CD4-positive, alpha-beta T cell treated with Interleukin-2 at 100 ng/mL for 4 hours (primary cell): Measurements from ENCODE around the gene PCLO.
"Not testable (repeated sequence)": the region's sequence is repeated elsewhere in the genome, so short reads cannot be mapped to it uniquely, and the experiment has no call there.

Source experiments
- DNase-seq: peaks from one replicate; pipeline ENCODE4 v3.0.0-alpha.2; 2020; ENCODE audit warnings: low spot score

PCLO gene

GRCh38 chr7:82736633-82737032 lies 426.1 kb downstream of the PCLO start:
- no peak for DNase-seq

DNA sequence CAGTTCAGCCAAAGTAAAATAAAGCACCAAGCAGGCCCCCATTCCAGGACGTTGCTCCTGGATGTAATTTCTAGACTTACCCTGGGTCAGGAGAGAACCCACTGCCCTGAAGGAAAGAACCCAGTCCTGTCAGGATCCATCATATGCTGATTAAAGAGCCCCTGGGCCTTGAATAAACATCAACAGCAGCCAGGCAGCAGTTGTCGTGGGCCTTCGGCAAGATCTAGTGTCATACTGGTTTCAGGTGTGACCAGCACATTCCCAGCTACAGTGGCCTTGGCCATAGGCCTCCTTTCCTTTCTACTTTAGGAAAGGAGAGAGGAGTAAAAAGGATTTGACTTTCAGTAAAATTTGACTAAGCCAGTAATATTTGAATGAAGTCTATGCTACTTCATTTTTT lies 430.0 kb downstream of the PCLO start:
- DNase-seq, result no peak

DNA sequence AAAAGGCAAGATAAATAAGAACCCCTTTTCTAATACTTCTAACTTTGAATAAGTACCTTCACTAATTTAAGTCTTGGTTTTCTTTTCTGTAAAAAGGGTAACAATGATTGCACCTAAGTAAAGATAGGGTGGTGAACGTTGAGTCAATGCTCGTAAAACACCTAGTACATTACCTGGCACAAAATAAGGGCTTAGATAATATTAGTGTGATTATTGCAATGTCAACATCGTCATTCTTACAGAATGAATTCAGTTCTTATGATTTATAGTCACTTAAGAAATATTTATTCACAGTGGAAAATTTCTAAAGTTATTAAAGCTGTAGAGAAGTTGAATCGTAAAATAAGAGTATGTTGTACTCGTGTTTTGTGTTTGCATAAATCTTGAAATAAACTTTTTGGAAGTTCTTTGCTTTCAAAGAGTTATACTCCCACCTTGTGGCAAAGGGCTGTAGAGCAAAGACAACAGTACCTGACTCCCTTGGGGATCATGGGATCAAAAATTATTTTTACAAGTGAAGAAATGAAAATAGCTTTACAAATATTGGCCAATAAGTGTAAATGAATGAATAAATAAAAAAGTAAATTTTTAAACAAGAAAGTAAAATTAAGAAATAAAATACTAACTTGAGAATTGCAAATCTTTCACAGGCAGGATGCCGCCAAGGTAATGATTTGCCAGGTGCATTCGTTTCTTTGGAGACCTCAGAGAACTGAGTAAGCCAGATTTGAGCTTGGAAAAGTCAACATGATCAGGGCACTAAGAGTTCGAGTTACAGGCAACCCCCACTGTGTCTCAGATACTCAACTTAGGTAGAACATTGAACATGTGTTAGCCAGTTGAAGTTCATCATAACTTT lies 433.3 kb downstream of the PCLO start:
- peak; percentile 9 for DNase-seq

DNA sequence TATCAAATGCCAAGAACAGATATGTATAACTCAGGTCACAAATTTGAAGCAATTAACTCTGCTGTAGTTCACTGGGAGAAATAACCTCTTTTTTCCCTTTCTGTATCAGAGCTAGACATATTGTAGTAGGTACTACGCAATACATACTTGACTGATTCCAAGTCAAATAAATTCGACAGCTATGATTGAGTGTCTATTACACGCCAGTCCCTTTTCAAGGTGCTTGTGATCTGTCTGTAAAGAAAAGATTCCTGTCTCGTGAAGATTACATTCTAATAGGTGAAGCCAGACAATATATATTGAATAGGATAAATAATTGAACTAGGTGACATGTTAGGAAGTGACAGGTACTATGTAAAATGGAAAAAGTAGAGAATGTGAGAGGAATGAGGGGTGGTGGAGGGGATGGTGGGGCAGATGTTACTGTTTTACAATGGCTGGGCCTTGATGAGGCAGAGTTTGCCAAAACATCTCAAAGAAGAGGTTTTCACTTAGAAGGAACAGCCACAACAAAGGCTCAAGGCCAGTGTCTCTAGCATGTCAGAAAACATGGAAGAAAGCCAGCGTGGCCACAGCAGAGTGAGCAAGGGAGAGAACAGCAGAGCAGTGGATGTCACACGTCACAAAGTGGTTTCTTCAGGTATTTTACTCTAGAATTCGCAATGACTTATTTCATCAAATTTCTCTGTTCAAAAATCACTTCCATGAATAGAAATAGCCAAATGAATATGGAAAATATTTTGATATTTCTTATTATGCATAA lies 436.5 kb downstream of the PCLO start:
- no peak for DNase-seq

DNA sequence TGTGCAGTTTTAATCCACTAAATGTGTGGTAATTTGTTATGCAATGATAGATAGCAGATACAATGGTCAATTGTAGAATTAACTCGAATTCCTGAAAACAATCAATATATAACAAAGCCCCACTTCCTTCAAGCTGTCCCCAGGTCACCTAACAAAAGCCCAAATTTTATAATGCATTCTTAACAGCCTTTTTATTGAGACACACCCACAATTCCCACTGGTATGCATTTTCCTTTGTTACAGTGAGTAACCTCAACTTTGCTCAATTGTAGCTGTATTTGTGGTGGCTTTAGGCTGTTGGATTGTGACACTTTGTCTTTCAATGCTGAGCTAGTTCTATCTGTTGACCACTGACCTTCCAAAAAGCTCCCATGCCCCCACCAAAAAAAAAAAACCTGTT lies 439.3 kb downstream of the PCLO start:
- no peak for DNase-seq

DNA sequence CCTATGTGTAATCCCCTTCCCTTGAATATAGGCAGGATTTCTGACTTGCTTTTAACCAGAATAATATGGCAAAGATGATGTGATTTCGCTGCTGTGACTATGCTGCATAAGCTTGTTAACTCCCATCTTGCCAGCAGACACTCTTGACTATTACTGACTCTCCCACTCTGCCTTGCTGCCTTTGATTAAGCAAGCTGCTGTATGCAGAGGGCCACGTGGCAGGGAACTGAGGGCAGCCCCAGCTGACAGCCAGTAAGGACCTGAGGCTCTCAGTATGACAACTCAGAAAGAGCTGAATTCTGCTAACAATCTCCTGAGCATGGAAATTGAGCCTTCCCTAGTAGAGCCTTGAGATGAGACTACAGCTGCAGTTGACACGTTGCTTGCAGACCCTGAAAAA lies 439.7 kb downstream of the PCLO start:
- no peak for DNase-seq

DNA sequence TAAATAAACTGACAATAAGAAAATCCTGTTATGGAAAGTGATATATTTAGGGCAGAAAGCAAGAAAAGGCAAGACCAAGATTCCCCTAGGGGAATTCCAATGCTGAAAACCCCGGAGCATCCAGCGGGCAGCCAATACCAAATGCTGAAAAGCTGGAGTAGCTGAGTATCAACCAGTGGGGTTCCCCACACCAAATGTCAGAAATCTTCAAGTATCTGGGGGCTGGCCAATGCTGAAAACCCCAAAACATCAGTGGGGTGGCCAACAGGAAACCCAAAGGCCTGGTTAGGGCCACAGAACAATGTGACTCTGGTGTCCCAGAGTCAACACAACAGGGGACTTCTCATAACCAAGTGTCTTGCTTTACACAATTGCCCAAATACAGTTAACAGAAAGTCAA lies 447.3 kb downstream of the PCLO start:
- DNase-seq, result no peak

DNA sequence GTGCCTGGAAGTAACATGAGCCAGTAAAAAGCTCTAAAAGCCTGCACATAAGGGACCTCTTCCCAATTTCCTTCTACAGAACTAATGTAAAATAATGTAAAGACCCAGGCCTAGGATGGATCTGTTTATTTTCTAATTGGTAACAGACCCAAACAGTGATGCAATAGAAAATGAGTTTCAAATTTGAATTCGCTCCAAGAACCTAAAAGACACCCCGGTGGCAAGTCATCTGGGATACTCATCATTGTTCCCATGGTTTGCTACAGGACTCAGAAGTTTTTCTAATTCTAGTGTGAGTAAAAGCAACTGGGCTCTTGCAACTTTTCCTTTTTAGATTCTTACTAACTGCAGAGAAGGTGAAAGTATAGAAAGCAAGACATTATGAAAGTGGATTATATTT lies 447.8 kb downstream of the PCLO start:
- DNase-seq, result no peak

- DNase-seq, result no peak
Measured at GRCh38 chr7:82713506-82713905, 449.2 kb downstream of the PCLO start.

DNA sequence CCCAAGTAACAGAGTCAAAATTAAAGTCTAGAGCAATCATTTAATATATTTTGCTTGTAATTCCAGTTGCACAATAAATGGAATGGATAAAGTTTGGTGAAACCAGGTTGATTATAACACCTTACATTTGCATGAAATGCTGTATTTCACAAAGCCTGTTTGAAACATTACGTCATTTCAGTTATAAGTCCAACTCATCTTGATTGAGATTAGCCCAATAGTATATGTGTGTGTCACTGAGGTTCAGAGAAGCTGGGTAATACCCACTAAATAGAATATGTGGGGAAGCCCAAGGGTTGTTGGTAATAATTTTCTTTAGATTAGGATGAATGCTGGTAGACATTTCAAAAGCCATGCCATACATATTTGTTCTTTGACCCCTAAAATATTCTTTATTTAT lies 456.3 kb downstream of the PCLO start:
- DNase-seq, result not testable (repeated sequence)

- no peak for DNase-seq
Measured at GRCh38 chr7:82705517-82706260, 457.0 kb downstream of the PCLO start.

DNA sequence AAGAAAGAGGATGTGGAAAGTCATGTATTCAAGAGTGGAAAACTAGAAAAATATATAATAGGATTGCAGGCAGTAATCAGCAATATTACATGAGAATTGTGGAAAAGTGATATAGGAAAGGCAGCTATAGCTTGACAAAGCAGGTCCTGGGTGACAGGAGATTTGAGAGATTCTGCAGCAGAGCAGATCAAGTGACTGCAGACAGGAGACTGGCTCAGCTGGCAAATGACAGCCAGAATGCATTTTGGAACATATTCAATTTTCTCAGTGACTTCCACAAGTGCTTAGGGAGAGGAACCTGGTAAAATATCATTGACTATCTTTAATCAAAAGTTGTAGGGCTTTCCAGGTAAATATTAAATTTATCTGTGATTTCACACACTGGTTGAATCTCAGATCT lies 458.6 kb downstream of the PCLO start:
- DNase-seq, result no peak
